C1 segment of cervical spinal cord (tissue), 14 donors: ENCODE measurements around the gene EBLN1.
A peak's percentile ranks its signal among the peaks of the same experiment; 100 is the strongest.
"Not testable (repeated sequence)": the region's sequence is repeated elsewhere in the genome, so short reads cannot be mapped to it uniquely, and the experiment has no call there.

ENCODE experiments used
- DNase-seq, 14 donors: peaks; one replicate each; lab custom pipeline; 2025; lab: John Stamatoyannopoulos, UW

Gene EBLN1

GRCh38 chr10:22228943-22229801 is 11.4 kb upstream of the EBLN1 start:
- peak; percentile 57 to 92 (median 88) for DNase-seq

- no peak for DNase-seq
Observed at GRCh38 chr10:22228167-22228938, 10.5 kb upstream of the EBLN1 start.

- no peak for DNase-seq
Observed at GRCh38 chr10:22226599-22226998, 8.8 kb upstream of the EBLN1 start.

- no peak for DNase-seq
Observed at GRCh38 chr10:22222236-22223190, 4.7 kb upstream of the EBLN1 start.

GRCh38 chr10:22219308-22219707 is 1.5 kb upstream of the EBLN1 start:
- DNase-seq, result no peak

GRCh38 chr10:22218448-22218847 is 633 bp upstream of the EBLN1 start:
- no peak for DNase-seq

GRCh38 chr10:22217084-22217483 is 731 bp downstream of the EBLN1 start:
- DNase-seq, result not testable (repeated sequence)

- no peak for DNase-seq
Observed at GRCh38 chr10:22210267-22210666, 7.5 kb downstream of the EBLN1 start.

- DNase-seq, result no peak
Observed at GRCh38 chr10:22193945-22194344, 23.9 kb downstream of the EBLN1 start.

- DNase-seq, result no peak
Observed at GRCh38 chr10:22185586-22185985, 32.2 kb downstream of the EBLN1 start.

GRCh38 chr10:22183771-22184461 is 33.9 kb downstream of the EBLN1 start:
- no peak for DNase-seq

GRCh38 chr10:22180724-22181123 is 37.1 kb downstream of the EBLN1 start:
- DNase-seq, result no peak

- DNase-seq, result no peak
Observed at GRCh38 chr10:22174442-22174841, 43.4 kb downstream of the EBLN1 start.

GRCh38 chr10:22171131-22171530 is 46.7 kb downstream of the EBLN1 start:
- no peak for DNase-seq

- no peak for DNase-seq
Observed at GRCh38 chr10:22170582-22170981, 47.2 kb downstream of the EBLN1 start.

GRCh38 chr10:22159979-22160378 is 57.8 kb downstream of the EBLN1 start:
- no peak for DNase-seq

GRCh38 chr10:22159180-22159579 is 58.6 kb downstream of the EBLN1 start:
- no peak for DNase-seq
